Nephron (organoid): ENCODE measurements around the gene MIDN.
"Not testable (repeated sequence)": the region's sequence is repeated elsewhere in the genome, so short reads cannot be mapped to it uniquely, and the experiment has no call there.

Source experiments
- H3K27ac Mint-ChIP-seq, 3 experiments: 2 replicates each; pipeline ENCODE4 v1.8.0; 2020; ENCODE audit warnings: mixed read lengths in 3 of 3, mild to moderate bottlenecking in 2 of 3, moderate library complexity in 1 of 3
- H3K27me3 Mint-ChIP-seq: 2 replicates; pipeline ENCODE4 v1.8.0; 2021; ENCODE audit warnings: low read depth, mild to moderate bottlenecking, moderate library complexity, mixed read lengths
- H3K36me3 Mint-ChIP-seq: 2 replicates; pipeline ENCODE4 v1.8.0; 2020; ENCODE audit warnings: low read depth, mixed read lengths
- H3K4me1 Mint-ChIP-seq: 2 replicates; pipeline ENCODE4 v1.8.0; 2020; ENCODE audit warnings: mixed read lengths
- H3K4me3 Mint-ChIP-seq, 3 experiments: 2 replicates each; pipeline ENCODE4 v1.8.0; 2020; ENCODE audit warnings: mild to moderate bottlenecking in 3 of 3, mixed read lengths in 3 of 3, moderate library complexity in 2 of 3
- H3K9me3 Mint-ChIP-seq: 2 replicates; pipeline ENCODE4 v1.8.0; 2020; ENCODE audit warnings: mixed read lengths
- CTCF ChIP-seq, 3 experiments: fragments of 200-600 bp; sonication (generic); IDR thresholded peaks; one replicate each; pipeline ENCODE4 v1.5.0; 2021; ENCODE audit warnings: antibody characterized with exemption in 3 of 3; ENCODE audit not compliant: unreplicated experiment in 3 of 3

MIDN gene

GRCh38 chr19:1244693-1245451 is 3.5 kb upstream of the MIDN start:
- Mint-ChIP-seq H3K4me1 (peaks cover 17% of the 10 kb centered on the region), H3K9me3 (no peaks in the 10 kb centered on the region), H3K36me3 (peaks cover 4% of the 10 kb centered on the region), H3K27ac (peak overlapping the region; percentile 87 to 98 (median 94)), H3K27me3 (no peaks in the 10 kb centered on the region), H3K4me3 (peak overlapping the region; percentile 64 to 82 (median 82))
- no peak for TF ChIP-seq CTCF (IDR thresholded peaks at IDR 0.05; ENCODE audit: unreplicated experiment in 3 of 3)

- Mint-ChIP-seq H3K9me3 (no peaks in the 10 kb centered on the region), H3K4me3 (peak overlapping the region; percentile 11 to 64 (median 52))
- TF ChIP-seq CTCF (IDR thresholded peaks at IDR 0.05; ENCODE audit: unreplicated experiment in 3 of 3) = no peak
These were observed 2.7 kb upstream of the MIDN start for GRCh38 chr19:1245494-1246264.

GRCh38 chr19:1246265-1247087 is 1.9 kb upstream of the MIDN start:
- H3K36me3 Mint-ChIP-seq, H3K27me3 Mint-ChIP-seq, H3K9me3 Mint-ChIP-seq: not testable (repeated sequence)
- Mint-ChIP-seq H3K27ac (peak overlapping the region; percentile 47 to 85 (median 66)), H3K4me1 (peaks cover 12% of the 10 kb centered on the region), H3K4me3 (peak overlapping the region; percentile 52 to 64 (median 54))

More at GRCh38 chr19:1245494-1246264, 2.7 kb upstream of the MIDN start:
- Mint-ChIP-seq H3K4me1 (peaks cover 17% of the 10 kb centered on the region), H3K27me3 (no peaks in the 10 kb centered on the region), H3K36me3 (peaks cover 5% of the 10 kb centered on the region), H3K27ac (peak overlapping the region in 1 of 3 experiments; percentile 85)

- H3K4me3 Mint-ChIP-seq = peak overlapping the region; percentile 19 to 88 (median 34)
- no peak for TF ChIP-seq CTCF (IDR thresholded peaks at IDR 0.05; ENCODE audit: unreplicated experiment in 3 of 3)
- no peaks in the 10 kb centered on the region for H3K27me3 Mint-ChIP-seq
- H3K27ac Mint-ChIP-seq = no peak overlapping the region
- H3K9me3 Mint-ChIP-seq = no peaks in the 10 kb centered on the region
- H3K36me3 Mint-ChIP-seq = peaks cover 12% of the 10 kb centered on the region
- H3K4me1 Mint-ChIP-seq = peaks cover 10% of the 10 kb centered on the region
These were observed 640 bp upstream of the MIDN start for GRCh38 chr19:1247748-1248138.

GRCh38 chr19:1248786-1249297 is 459 bp downstream of the MIDN start:
- Mint-ChIP-seq H3K36me3 (peaks cover 12% of the 10 kb centered on the region), H3K27me3 (no peaks in the 10 kb centered on the region), H3K4me1 (peaks cover 5% of the 10 kb centered on the region), H3K9me3 (no peaks in the 10 kb centered on the region), H3K4me3 (peak overlapping the region; percentile 83 to 88 (median 86)), H3K27ac (peak overlapping the region; percentile 44 to 92 (median 62))
- peak; percentile 85 to 87 (median 86) for TF ChIP-seq CTCF (IDR thresholded peaks at IDR 0.05; ENCODE audit: unreplicated experiment in 3 of 3)
